MG63 (cell line): ENCODE results near the gene GMCL2. TPM values are rescaled to one million over a fixed set of nuclear protein-coding genes. Genes with fewer than 3 reads are reported as not detected.
A peak's percentile ranks its signal among the peaks of the same experiment; 100 is the strongest.

ENCODE experiments used
- DNase-seq: peaks from one replicate; pipeline ENCODE4 v3.0.0-alpha.2; 2020
- H3K27me3 ChIP-seq: fragments of 250-450 bp; sonication (Bioruptor Pico); 2 replicates; pipeline ENCODE4 v1.5.1; 2020; ENCODE audit warnings: mild to moderate bottlenecking, moderate library complexity
- H3K36me3 ChIP-seq: fragments of 250-450 bp; sonication (Bioruptor Pico); 2 replicates; pipeline ENCODE4 v1.5.1; 2020; ENCODE audit warnings: mild to moderate bottlenecking, moderate library complexity
- H3K4me3 ChIP-seq: fragments of 250-450 bp; sonication (Bioruptor Pico); 2 replicates; pipeline ENCODE4 v1.5.1; 2020; ENCODE audit warnings: mild to moderate bottlenecking, moderate library complexity
- H3K9me3 ChIP-seq: fragments of 250-450 bp; sonication (Bioruptor Pico); 2 replicates; pipeline ENCODE4 v1.5.1; 2020; ENCODE audit warnings: mild to moderate bottlenecking, moderate library complexity
- total RNA-seq: library from RNA; depleted of rRNA; stranded (reverse); fragments of >200 nt; shearing (Covaris generic); gene quantifications from 2 replicates; pipeline ENCODE4 v1.2.3, GENCODE V29; 2014; ENCODE audit warnings: low replicate concordance

The GMCL2 gene
- total RNA-seq, 1 experiment from 2014 or later = not detected

- H3K36me3 ChIP-seq = peaks cover 100% of the 10 kb centered on the region
- H3K27me3 ChIP-seq = no peaks in the 10 kb centered on the region
- no peak for DNase-seq
- H3K9me3 ChIP-seq = no peaks in the 10 kb centered on the region
- H3K4me3 ChIP-seq = no peak overlapping the region
Measured at GRCh38 chr5:178211095-178212048, 24.2 kb upstream of the GMCL2 start.

- Histone ChIP-seq H3K4me3 (no peak overlapping the region), H3K27me3 (no peaks in the 10 kb centered on the region), H3K36me3 (peaks cover 100% of the 10 kb centered on the region), H3K9me3 (no peaks in the 10 kb centered on the region)
- DNase-seq = no peak
Measured at GRCh38 chr5:178210686-178211085, 23.5 kb upstream of the GMCL2 start.

- no peak for DNase-seq
- Histone ChIP-seq H3K4me3 (no peak overlapping the region), H3K36me3 (peaks cover 99% of the 10 kb centered on the region), H3K9me3 (no peaks in the 10 kb centered on the region), H3K27me3 (no peaks in the 10 kb centered on the region)
Measured at GRCh38 chr5:178210073-178210535, 22.9 kb upstream of the GMCL2 start.

DNA sequence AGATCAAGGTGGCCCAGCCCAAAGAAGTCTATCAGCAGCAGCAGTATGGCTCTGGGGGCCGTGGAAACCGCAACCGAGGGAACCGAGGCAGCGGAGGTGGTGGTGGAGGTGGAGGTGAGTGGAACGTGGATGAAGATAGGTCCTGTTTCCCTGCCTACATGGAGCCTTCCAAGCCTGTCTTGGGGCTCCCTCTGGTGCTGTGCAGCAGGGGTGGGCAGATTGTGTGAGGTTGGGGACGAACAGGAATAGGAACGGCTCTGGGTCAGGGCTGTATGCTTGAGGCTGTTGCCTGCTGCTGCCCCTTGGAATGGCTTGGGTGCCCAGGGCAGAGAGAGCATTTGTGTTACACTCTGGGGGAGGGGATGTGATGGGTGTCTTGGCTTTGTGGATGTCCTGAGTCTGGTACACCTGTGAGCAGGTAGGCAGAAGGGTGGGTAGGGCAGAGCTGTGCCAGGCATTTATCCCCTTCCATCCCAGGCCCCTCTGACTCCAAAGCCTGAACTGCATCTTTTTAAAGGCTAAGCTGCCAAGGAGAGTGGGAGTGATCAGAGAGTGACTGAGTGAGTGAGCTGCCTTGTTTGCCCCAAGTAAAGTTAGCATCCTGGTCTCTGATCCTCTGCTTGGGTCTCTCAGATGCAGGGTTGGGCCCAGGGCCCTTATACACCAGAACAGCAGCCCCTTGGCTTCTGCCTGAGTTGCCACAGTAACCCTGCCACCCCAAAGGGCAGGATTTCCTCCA lies 22.3 kb upstream of the GMCL2 start:
- no peak for DNase-seq
- H3K9me3 ChIP-seq = no peaks in the 10 kb centered on the region
- no peak overlapping the region for H3K4me3 ChIP-seq
- H3K36me3 ChIP-seq = peaks cover 93% of the 10 kb centered on the region
- no peaks in the 10 kb centered on the region for H3K27me3 ChIP-seq

GRCh38 chr5:178208540-178209227 lies 21.5 kb upstream of the GMCL2 start:
- H3K27me3 ChIP-seq = no peaks in the 10 kb centered on the region
- DNase-seq = no peak
- H3K36me3 ChIP-seq = peaks cover 84% of the 10 kb centered on the region
- H3K9me3 ChIP-seq = no peaks in the 10 kb centered on the region
- H3K4me3 ChIP-seq = no peak overlapping the region

DNA sequence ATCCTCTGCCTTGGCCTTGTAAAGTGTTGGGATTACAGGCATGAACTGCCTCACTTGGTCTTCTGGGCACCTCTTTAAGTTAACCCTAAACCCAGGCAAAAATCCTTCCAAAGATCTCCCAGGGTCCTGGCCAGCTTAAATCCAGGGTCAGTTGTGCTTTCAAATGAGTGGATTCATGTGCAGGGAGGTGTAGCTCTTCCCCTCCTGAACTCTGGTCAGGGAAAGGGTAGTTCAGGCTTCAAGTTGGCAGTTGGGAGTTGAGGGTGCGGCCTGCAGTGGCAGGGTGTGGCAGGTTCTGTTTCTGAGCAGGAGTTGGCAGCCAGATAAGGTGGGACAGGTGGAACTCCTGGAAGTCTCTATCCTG lies 20.7 kb upstream of the GMCL2 start:
- no peak overlapping the region for H3K4me3 ChIP-seq
- no peaks in the 10 kb centered on the region for H3K9me3 ChIP-seq
- H3K27me3 ChIP-seq = no peaks in the 10 kb centered on the region
- no peak for DNase-seq
- H3K36me3 ChIP-seq = peaks cover 77% of the 10 kb centered on the region

DNA sequence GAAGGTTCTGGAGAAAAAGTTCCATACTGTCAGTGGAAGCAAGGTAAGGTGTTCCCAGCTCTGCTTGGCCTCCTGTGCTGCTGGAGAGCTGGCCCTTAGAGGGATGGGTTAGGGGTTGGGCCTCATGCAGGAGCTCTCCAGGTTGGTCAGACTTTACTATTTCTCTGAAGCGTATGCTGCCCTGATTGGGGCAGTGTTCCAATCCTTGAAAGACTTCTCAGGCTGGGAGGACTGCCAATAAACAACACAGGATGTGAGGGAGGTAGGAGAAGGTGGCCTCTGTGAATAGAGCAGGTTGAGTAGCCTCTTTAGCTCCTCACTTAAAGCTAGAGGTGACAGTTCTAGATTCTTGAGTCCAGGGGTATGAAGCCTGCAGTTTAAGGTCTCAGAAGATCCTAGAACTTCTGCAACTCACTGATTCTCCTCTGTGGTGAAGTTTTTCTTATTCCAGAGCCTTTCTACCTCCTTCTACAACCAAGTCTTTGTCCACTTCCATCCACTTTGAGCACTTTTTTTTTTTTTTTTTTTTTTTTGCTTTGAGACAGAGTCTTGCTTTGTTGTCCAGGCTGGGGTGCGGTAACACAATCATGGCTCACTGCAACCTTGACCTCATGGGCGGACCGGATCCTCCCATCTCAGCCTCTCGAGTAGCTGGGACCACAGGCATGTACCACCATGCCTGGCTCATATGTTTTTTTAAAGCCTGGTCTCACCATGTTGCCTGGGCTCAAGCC lies 20.2 kb upstream of the GMCL2 start:
- Histone ChIP-seq H3K36me3 (peaks cover 71% of the 10 kb centered on the region), H3K27me3 (no peaks in the 10 kb centered on the region), H3K9me3 (no peaks in the 10 kb centered on the region), H3K4me3 (peak overlapping the region; percentile 90)
- DNase-seq = peak; percentile 74

DNA sequence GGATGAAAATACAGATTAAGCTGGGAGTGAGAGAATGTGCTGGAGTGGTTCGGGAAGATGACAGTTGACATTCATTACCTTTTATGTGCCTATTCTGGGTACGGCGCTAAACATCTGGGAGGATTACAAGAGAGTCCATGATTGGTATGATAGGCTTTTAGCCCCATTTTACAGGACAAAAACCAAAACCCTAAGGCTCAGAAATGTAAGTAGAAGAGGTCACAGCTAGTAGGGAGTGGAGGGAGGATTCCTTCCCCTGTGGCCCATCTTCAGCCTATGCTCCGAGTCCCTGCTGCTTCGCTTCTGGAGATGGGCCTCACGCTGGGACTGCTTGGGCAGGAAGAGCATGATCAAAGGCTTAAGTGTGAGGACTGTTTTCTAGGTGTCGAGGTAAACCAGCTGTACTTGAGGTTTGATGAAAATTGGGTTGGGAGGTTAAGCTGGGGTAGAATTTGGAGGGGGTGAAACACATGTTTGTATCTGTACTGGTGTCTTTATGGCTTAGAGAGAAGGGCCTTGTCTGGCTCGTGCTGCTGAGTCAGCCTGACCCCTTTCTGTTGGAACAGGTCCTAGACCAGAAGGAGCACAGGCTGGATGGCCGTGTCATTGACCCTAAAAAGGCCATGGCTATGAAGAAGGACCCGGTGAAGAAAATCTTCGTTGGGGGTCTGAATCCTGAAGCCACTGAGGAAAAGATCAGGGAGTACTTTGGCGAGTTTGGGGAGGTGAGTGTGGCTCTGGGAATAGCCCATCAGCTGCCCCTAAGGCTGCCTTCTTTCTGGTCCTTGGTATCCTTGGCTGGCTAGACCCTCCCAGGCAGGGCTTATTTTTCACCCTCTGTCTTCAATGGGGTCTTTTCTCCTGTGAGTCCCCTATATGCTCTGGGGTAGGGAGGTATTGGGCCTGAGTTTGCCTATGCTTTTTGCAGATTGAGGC lies 19.3 kb upstream of the GMCL2 start:
- no peaks in the 10 kb centered on the region for H3K27me3 ChIP-seq
- no peaks in the 10 kb centered on the region for H3K9me3 ChIP-seq
- peaks cover 62% of the 10 kb centered on the region for H3K36me3 ChIP-seq
- peak overlapping the region; percentile 90 for H3K4me3 ChIP-seq
- DNase-seq = peak; percentile 46

GRCh38 chr5:178205749-178206047 lies 18.5 kb upstream of the GMCL2 start:
- no peaks in the 10 kb centered on the region for H3K9me3 ChIP-seq
- DNase-seq = no peak
- peak overlapping the region; percentile 90 for H3K4me3 ChIP-seq
- H3K27me3 ChIP-seq = no peaks in the 10 kb centered on the region
- peaks cover 55% of the 10 kb centered on the region for H3K36me3 ChIP-seq

DNA sequence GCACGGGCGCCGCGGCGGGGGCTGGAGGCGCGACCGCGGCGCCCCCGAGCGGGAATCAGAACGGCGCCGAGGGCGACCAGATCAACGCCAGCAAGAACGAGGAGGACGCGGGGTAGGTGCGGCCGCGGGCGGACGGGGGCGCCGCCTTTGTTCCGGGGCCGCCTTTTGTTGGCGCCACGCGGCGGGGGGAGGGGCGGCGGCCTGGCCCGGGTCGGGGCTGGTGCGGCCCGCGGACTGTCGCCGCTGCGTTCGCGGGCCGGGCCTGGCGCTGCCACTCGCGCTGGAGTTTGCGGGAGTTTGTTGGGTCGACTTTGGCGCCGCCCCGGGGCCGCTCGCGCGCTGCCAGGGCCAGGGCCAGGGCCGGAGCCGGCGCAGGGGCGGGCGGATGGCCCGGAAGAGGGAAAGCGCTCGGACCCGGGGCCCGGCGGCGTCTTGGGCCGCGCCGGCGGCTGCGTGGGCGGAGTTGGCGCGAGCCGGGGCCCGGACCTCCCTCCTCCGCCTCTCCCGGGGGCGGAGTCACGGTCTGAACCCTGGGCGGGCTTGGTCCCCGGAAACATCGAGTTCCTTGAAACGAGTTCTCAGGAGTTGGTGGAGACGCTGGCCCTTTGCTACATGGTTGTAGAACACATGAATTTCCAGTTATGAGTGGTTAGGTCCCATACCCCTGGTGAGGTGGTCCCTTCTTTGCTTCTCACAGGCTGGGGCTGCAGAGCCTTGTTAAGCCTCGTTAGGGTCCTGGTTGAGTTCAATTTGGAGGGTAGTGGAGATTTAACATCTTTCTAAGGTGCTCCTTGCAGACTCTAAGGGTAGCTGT lies 18.0 kb upstream of the GMCL2 start:
- DNase-seq = peak; percentile 89
- Histone ChIP-seq H3K27me3 (no peaks in the 10 kb centered on the region), H3K4me3 (peak overlapping the region; percentile 90), H3K36me3 (peaks cover 49% of the 10 kb centered on the region), H3K9me3 (no peaks in the 10 kb centered on the region)

DNA sequence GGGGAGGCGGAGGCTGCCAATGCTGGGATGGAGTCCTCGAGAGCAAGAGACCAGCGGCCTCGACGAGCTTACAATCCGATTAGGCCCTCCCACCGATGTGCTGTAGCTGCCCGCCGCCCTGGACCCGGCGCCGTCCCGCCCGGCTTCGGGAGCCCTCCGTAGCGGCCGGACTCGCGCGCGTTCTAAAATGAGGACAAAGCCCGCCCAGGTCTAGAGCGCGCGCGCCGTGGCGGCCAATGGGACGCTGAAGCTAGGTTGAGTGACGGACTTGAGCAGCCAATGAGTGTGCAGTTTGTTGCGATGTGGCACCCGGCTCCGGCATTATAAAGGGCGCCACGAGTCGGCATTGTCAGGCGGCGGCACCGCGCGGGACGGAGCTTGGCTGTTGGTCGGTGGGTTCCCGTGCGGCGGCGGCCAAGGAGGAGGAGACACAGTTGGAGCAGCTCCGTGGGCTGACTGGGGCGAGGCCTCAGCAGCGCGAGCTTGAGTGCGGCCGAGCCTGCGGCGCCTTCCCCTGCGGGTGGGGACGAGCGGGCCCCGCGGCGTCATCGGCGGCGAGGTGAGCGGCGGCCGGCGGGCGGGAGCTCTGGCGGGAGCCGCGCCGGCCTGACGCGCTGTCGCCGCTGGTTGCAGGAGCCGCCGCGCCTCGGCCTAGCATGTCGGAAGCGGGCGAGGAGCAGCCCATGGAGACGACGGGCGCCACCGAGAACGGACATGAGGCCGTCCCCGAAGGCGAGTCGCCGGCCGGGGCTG lies 17.2 kb upstream of the GMCL2 start, which contains the start of gene HNRNPAB:
Gene HNRNPAB, plus strand, starts transcription at position 352 of the 753 bp plus-strand sequence. Its CDS starts 305 bp downstream, at position 657.
- Histone ChIP-seq H3K4me3 (peak within 1 kb of the TSS; percentile 90), H3K36me3 (peaks cover 41% of the 10 kb centered on the region), H3K27me3 (no peaks in the 10 kb centered on the region), H3K9me3 (no peaks in the 10 kb centered on the region)
- peak; percentile 97 for DNase-seq

DNA sequence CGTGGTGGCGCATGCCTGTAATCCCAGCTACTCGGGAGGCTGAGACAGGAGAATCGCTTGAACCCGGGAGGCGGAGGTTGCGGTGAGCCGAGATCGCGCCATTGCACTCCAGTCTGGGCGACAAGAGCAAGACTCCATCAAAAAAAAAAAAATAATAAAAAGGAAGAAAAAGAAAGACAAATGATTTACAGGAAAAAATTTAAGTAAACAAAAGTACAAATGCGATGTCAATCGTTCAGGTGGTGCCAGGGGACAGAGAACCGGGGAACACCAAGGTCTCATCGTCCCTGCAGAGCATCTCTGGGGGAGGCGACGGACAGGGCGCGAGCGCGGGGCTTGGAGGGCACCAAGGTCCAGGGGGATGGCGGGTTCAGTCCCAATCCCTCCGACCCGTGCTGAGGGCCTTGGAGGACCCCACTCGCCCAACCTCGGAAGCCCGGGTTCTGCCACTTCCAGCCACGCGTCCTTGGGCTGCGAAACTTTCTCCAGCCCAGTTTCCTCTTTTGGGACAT lies 16.6 kb upstream of the GMCL2 start:
- H3K4me3 ChIP-seq = peak overlapping the region; percentile 90
- H3K9me3 ChIP-seq = no peaks in the 10 kb centered on the region
- H3K36me3 ChIP-seq = peaks cover 35% of the 10 kb centered on the region
- no peak for DNase-seq
- H3K27me3 ChIP-seq = no peaks in the 10 kb centered on the region

DNA sequence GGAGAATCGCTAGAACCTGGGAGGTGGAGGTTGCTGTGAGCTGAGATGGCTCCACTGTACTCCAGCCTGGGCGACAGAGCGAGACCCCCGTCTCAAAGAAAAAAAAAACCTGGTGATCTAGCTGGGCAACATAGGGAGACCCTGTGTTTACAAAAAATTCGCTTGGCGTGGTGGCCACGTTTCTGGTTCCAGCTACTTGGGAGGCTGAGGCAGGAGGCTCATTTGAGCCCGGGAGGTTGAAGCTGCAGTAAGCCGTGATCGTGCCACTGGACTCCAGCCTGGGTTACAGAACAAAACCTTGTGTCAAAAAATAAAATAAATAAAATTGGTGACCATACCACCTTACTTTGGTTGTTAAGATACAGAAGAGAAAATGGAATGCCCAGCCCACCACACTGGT lies 15.4 kb upstream of the GMCL2 start:
- H3K27me3 ChIP-seq = no peaks in the 10 kb centered on the region
- no peaks in the 10 kb centered on the region for H3K9me3 ChIP-seq
- H3K36me3 ChIP-seq = peaks cover 23% of the 10 kb centered on the region
- no peak for DNase-seq
- H3K4me3 ChIP-seq = no peak overlapping the region

DNA sequence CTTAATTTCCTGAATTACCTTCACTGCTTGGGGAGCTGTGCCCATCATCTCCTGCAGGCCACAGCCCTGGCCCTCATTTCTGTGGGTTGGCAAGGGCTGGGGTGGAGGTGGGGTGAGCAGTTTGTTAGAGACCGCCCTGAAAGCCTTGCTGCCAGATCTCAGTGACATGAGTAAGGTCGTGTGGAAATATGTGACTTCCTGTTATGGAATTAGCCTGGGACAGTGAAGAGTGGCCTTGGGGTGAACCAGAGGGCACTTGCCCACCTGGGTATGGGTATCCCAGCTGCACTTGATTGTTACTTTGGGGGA lies 14.7 kb upstream of the GMCL2 start:
- no peak for DNase-seq
- Histone ChIP-seq H3K9me3 (no peaks in the 10 kb centered on the region), H3K27me3 (no peaks in the 10 kb centered on the region), H3K4me3 (no peak overlapping the region), H3K36me3 (peaks cover 16% of the 10 kb centered on the region)
